GM21360 (cell line): ENCODE results near the gene GDAP2.

Experiments used
- ATAC-seq: cut with Tn5 transposase; IDR thresholded peaks from one replicate; pipeline ENCODE4 v1.9.1; 2021; ENCODE audit warnings: mild to moderate bottlenecking, moderate library complexity; ENCODE audit not compliant: unreplicated experiment

The GDAP2 gene

DNA sequence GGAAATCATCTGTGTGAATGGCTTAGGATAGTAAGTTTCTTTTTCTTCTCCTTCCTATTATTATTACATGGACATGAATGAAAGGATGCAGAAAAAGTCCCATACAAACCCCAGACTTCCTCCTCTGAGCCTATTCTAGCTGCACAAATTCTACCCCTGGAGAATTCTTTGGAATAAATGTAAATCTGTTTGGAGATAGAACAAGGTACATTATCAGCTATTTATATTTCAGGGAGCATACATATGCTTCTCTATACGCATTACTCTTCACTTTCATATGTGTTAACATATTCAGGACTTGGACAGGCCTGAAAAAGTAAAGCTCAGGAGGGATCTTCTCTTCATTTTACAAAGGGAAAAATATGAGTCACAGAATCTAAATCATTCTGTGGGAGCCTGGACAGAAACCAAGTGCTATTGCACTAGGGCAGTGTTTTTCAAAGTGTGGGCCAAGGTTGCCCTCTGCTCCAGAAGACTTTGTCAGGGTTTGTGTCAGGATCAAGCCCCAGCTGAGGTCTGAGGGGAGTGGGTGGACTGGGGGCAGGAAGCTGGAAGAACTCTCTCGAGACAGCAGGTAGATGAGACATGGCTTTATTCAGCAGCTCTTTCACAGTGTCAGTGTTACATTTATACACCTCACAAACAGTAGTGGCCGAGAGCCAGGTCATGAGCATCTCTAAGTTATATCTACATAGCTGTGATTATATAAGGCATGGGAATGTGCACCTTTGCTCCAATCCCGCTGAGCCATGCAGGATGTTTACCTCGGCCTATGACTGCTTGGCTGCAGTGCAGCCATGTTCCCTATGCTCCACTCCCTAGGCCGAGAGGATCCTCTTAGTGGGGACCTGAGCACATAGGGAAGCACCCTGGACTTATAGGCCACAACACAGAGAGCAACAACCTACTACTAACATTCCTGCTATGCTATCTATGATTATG is 114.3 kb downstream of the GDAP2 start:
- ATAC-seq: no peak
